Measurements from ENCODE around the gene HNRNPLL.

Gene HNRNPLL

DNA sequence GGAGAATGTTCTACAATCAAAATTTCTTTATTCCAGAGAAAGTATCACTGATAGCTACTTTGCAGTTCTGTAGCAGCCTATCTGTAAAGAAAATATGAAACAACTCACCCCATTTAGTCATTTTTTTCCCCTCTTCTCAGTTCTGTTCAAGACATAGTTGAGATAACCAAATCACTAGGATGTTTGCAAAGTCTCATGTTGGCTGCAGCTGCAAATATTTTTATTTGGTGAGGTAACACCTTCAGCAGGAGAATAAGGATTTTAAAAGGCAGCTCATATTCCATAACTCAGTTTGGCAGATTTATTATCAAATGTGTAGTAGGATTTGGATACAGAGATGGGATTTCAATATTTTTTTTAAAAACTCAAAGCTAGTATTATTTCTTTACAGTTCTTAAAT lies 41.0 kb downstream of the HNRNPLL start:
- Histone ChIP-seq H3K4me1 (ENCODE audit: insufficient read depth, insufficient read length) (no peaks in the 10 kb centered on the region), H3K4me3 (ENCODE audit: insufficient read length, low read depth) (no peak overlapping the region), H3K9me3 (ENCODE audit: insufficient read depth, low read length) (no peaks in the 10 kb centered on the region), H3K27me3 (ENCODE audit: insufficient read depth, insufficient read length) (no peaks in the 10 kb centered on the region), H3K9ac (ENCODE audit: insufficient read length, low read depth) (no peak overlapping the region), H3K36me3 (ENCODE audit: insufficient read depth, insufficient read length, low read length) (peaks cover 52% of the 10 kb centered on the region)
- TF ChIP-seq ZNF274 (IDR thresholded peaks at IDR 0.05; ENCODE audit: low read depth, low read length), result no peak
- no peak for TF ChIP-seq SUZ12 (IDR thresholded peaks at IDR 0.05; ENCODE audit: extremely low read depth, insufficient read depth, insufficient read length)
- no peak for TF ChIP-seq YY1 (IDR thresholded peaks at IDR 0.05; ENCODE audit: insufficient read depth, insufficient read length)
- no peak for DNase-seq (ENCODE audit: low read depth, low spot score)

DNA sequence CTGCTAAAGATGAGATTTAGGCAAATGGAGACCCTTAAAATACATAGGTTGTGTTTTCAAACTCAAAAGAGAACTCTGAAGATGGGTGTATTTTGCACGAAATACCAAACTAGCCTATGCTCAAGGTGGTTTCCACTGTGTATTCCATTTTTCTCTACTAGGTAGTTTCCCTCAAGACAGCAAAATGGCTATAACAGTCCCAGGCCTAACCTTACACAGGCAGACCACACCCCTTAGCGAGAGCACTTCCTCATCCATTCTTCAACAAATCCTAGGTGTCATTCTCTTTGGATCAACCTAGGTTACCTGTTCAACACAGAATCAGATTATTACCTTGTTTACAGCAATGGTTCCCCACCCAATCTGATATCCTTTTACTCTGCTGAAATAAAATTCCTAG lies 42.6 kb downstream of the HNRNPLL start:
- no peak for TF ChIP-seq SUZ12 (IDR thresholded peaks at IDR 0.05; ENCODE audit: extremely low read depth, insufficient read depth, insufficient read length)
- TF ChIP-seq ZNF274 (IDR thresholded peaks at IDR 0.05; ENCODE audit: low read depth, low read length), result no peak
- no peak for TF ChIP-seq YY1 (IDR thresholded peaks at IDR 0.05; ENCODE audit: insufficient read depth, insufficient read length)
- Histone ChIP-seq H3K4me1 (ENCODE audit: insufficient read depth, insufficient read length) (no peaks in the 10 kb centered on the region), H3K9me3 (ENCODE audit: insufficient read depth, low read length) (no peaks in the 10 kb centered on the region), H3K36me3 (ENCODE audit: insufficient read depth, insufficient read length, low read length) (peaks cover 47% of the 10 kb centered on the region), H3K9ac (ENCODE audit: insufficient read length, low read depth) (no peak overlapping the region), H3K4me3 (ENCODE audit: insufficient read length, low read depth) (no peak overlapping the region), H3K27me3 (ENCODE audit: insufficient read depth, insufficient read length) (no peaks in the 10 kb centered on the region)
- no peak for DNase-seq (ENCODE audit: low read depth, low spot score)

DNA sequence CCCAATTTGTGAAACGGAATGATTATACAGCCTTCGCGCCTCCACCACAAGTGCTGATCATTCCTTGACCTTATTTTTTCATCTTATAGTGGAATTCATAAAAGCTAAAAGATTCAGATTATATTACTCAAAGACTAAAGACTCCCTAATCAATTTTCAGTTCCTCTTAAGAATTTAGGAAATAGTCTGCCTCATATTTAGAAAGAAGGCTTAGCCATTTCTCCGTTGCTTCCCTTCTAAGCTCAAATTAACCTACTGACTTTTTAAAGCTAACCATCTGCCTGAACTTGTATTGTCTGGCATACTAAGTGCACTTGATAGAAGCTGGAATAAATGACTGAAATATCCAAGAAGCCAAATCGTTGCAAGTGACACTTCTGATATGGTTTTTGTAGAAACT lies 44.7 kb downstream of the HNRNPLL start:
- Histone ChIP-seq H3K9ac (ENCODE audit: insufficient read length, low read depth) (no peak overlapping the region), H3K4me3 (ENCODE audit: insufficient read length, low read depth) (no peak overlapping the region), H3K4me1 (ENCODE audit: insufficient read depth, insufficient read length) (no peaks in the 10 kb centered on the region), H3K27me3 (ENCODE audit: insufficient read depth, insufficient read length) (no peaks in the 10 kb centered on the region), H3K9me3 (ENCODE audit: insufficient read depth, low read length) (no peaks in the 10 kb centered on the region), H3K36me3 (ENCODE audit: insufficient read depth, insufficient read length, low read length) (peaks cover 32% of the 10 kb centered on the region)
- DNase-seq (ENCODE audit: low read depth, low spot score), result no peak
- TF ChIP-seq YY1 (IDR thresholded peaks at IDR 0.05; ENCODE audit: insufficient read depth, insufficient read length) (no peak), SUZ12 (IDR thresholded peaks at IDR 0.05; ENCODE audit: extremely low read depth, insufficient read depth, insufficient read length) (no peak), ZNF274 (IDR thresholded peaks at IDR 0.05; ENCODE audit: low read depth, low read length) (no peak)

DNA sequence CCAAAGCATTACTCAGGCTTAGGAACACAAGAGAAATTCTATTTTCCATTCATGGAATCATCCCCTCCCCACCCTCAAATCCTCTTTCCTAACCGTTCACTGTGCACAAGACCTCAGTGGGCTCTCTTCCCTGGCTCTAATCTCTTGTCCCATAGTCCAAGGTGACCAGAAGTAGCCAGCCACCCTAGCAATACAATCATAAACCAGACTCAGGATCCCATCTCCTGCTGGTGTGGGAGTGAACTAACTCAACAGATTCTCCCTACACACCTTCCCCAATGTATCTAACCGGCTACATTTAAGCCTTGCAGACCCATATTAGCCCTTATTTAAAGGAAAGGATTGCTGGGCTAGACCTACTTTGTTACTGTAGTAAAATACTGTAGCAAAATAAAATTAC lies 45.5 kb downstream of the HNRNPLL start:
- H3K4me3 ChIP-seq (ENCODE audit: insufficient read length, low read depth), result no peak overlapping the region
- H3K27me3 ChIP-seq (ENCODE audit: insufficient read depth, insufficient read length), result no peaks in the 10 kb centered on the region
- no peak overlapping the region for H3K9ac ChIP-seq (ENCODE audit: insufficient read length, low read depth)
- peaks cover 26% of the 10 kb centered on the region for H3K36me3 ChIP-seq (ENCODE audit: insufficient read depth, insufficient read length, low read length)
- no peaks in the 10 kb centered on the region for H3K9me3 ChIP-seq (ENCODE audit: insufficient read depth, low read length)
- H3K4me1 ChIP-seq (ENCODE audit: insufficient read depth, insufficient read length), result no peaks in the 10 kb centered on the region
- DNase-seq (ENCODE audit: low read depth, low spot score), result no peak
- TF ChIP-seq SUZ12 (IDR thresholded peaks at IDR 0.05; ENCODE audit: extremely low read depth, insufficient read depth, insufficient read length), result no peak
- TF ChIP-seq ZNF274 (IDR thresholded peaks at IDR 0.05; ENCODE audit: low read depth, low read length), result no peak
- no peak for TF ChIP-seq YY1 (IDR thresholded peaks at IDR 0.05; ENCODE audit: insufficient read depth, insufficient read length)

DNA sequence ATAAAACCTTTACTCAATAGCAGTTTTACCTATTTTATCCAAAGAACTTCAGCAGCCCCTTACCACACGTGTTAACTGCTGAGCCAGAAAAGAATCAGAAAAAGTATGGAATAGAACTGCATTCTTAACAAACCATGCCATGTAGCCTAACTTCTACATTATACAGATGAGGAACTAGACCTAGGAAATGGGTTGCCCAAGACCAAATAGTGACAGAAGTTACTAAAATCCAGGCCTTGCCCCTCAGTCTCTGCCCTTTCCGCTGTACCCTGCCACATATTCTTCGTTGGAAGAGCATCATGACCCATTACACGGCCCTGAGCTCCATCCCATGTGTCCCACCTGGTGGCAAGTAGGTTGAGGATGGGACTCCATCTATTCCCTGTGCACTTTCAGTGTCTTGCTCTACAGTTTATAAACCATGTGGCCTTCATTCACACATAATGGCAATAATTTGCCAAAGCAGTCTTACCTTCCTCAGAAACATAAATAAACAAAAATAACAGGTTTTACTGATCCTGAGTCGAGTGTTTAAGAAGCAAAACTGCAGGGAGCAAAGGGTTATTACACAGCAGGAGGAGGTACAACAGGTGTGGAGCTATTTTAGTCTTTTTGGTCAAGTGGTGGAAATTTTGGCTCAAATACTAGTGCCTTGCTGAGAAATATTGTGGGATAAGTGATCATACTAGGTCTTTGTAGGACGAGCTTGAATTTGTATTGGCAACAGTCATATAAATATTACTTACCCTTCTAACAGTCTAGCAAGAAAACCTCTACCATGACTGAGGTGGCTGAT lies 46.5 kb downstream of the HNRNPLL start:
- Histone ChIP-seq H3K36me3 (ENCODE audit: insufficient read depth, insufficient read length, low read length) (peaks cover 18% of the 10 kb centered on the region), H3K4me3 (ENCODE audit: insufficient read length, low read depth) (no peak overlapping the region), H3K27me3 (ENCODE audit: insufficient read depth, insufficient read length) (no peaks in the 10 kb centered on the region), H3K9ac (ENCODE audit: insufficient read length, low read depth) (no peak overlapping the region), H3K9me3 (ENCODE audit: insufficient read depth, low read length) (no peaks in the 10 kb centered on the region), H3K4me1 (ENCODE audit: insufficient read depth, insufficient read length) (no peaks in the 10 kb centered on the region)
- no peak for DNase-seq (ENCODE audit: low read depth, low spot score)
- TF ChIP-seq YY1 (IDR thresholded peaks at IDR 0.05; ENCODE audit: insufficient read depth, insufficient read length) (no peak), SUZ12 (IDR thresholded peaks at IDR 0.05; ENCODE audit: extremely low read depth, insufficient read depth, insufficient read length) (no peak), ZNF274 (IDR thresholded peaks at IDR 0.05; ENCODE audit: low read depth, low read length) (no peak)

DNA sequence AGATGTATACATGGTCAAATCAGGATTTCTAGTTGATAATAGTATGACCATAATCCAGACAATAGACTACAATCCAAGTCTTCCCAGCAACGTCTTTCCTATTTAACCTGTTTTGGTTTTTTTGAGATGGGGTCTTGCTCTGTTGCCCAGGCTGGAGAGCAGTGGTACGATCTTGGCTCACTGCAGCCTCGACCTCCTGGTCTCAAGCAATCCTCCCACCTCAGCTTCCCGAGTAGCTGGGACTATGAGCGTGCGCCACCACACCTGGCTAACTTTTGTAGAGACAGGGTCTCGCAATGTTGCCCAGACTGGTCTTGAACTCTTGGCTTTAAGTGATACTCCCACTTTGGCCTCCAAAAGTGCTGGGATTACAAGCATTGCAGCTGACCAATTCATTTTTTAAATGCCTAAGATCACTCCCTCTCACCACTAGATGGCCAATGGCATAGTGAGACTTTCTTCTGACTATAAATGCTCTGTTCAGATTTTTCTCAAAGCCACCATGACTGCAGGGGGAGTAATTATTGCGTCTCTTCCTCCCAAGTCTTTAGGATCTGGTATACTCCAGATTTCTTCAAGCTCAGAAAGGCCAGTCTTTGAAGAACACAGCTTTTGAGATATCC lies 47.6 kb downstream of the HNRNPLL start:
- Histone ChIP-seq H3K9me3 (ENCODE audit: insufficient read depth, low read length) (no peaks in the 10 kb centered on the region), H3K36me3 (ENCODE audit: insufficient read depth, insufficient read length, low read length) (peaks cover 8% of the 10 kb centered on the region), H3K4me1 (ENCODE audit: insufficient read depth, insufficient read length) (no peaks in the 10 kb centered on the region), H3K27me3 (ENCODE audit: insufficient read depth, insufficient read length) (no peaks in the 10 kb centered on the region), H3K9ac (ENCODE audit: insufficient read length, low read depth) (no peak overlapping the region), H3K4me3 (ENCODE audit: insufficient read length, low read depth) (no peak overlapping the region)
- TF ChIP-seq ZNF274 (IDR thresholded peaks at IDR 0.05; ENCODE audit: low read depth, low read length), result no peak
- no peak for TF ChIP-seq SUZ12 (IDR thresholded peaks at IDR 0.05; ENCODE audit: extremely low read depth, insufficient read depth, insufficient read length)
- no peak for TF ChIP-seq YY1 (IDR thresholded peaks at IDR 0.05; ENCODE audit: insufficient read depth, insufficient read length)
- DNase-seq (ENCODE audit: low read depth, low spot score), result no peak

DNA sequence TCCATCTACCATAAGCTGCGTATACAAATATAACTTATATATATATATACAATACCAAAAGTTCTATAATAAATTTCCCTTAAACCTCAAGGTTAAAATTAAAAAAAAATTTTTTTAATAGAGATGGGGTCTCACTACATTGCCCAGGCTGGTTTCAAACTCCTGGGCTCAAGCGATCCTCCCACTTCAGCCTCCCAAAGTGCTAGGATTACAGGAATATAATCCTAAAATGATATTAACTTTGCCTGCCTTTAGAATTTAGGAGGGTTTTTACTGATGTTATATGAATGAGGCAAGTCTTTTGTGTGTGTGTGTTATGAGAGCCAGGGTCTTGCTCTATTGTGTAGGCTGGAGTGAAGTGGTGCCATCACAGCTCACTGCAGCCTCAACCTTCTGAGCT lies 49.2 kb downstream of the HNRNPLL start:
- Histone ChIP-seq H3K4me1 (ENCODE audit: insufficient read depth, insufficient read length) (no peaks in the 10 kb centered on the region), H3K9me3 (ENCODE audit: insufficient read depth, low read length) (no peaks in the 10 kb centered on the region), H3K27me3 (ENCODE audit: insufficient read depth, insufficient read length) (no peaks in the 10 kb centered on the region), H3K36me3 (ENCODE audit: insufficient read depth, insufficient read length, low read length) (peaks cover 2% of the 10 kb centered on the region), H3K4me3 (ENCODE audit: insufficient read length, low read depth) (no peak overlapping the region), H3K9ac (ENCODE audit: insufficient read length, low read depth) (no peak overlapping the region)
- TF ChIP-seq ZNF274 (IDR thresholded peaks at IDR 0.05; ENCODE audit: low read depth, low read length) (no peak), YY1 (IDR thresholded peaks at IDR 0.05; ENCODE audit: insufficient read depth, insufficient read length) (no peak), SUZ12 (IDR thresholded peaks at IDR 0.05; ENCODE audit: extremely low read depth, insufficient read depth, insufficient read length) (no peak)
- DNase-seq (ENCODE audit: low read depth, low spot score), result no peak
